UCSD-AML1 (cell line): ENCODE measurements around the gene SASH3.
A peak's percentile ranks its signal among the peaks of the same experiment; 100 is the strongest.

ENCODE experiments used
- DNase-seq: peaks from one replicate; lab custom pipeline; 2025; ENCODE audit not compliant: unreplicated experiment; lab: John Stamatoyannopoulos, UW

Gene SASH3

GRCh38 chrX:129804806-129805205 is 25.1 kb downstream of the SASH3 start:
- no peak for DNase-seq

- no peak for DNase-seq
Observed at GRCh38 chrX:129808158-129808828, 28.5 kb downstream of the SASH3 start.

GRCh38 chrX:129808829-129809796 is 29.4 kb downstream of the SASH3 start:
- DNase-seq: no peak

DNA sequence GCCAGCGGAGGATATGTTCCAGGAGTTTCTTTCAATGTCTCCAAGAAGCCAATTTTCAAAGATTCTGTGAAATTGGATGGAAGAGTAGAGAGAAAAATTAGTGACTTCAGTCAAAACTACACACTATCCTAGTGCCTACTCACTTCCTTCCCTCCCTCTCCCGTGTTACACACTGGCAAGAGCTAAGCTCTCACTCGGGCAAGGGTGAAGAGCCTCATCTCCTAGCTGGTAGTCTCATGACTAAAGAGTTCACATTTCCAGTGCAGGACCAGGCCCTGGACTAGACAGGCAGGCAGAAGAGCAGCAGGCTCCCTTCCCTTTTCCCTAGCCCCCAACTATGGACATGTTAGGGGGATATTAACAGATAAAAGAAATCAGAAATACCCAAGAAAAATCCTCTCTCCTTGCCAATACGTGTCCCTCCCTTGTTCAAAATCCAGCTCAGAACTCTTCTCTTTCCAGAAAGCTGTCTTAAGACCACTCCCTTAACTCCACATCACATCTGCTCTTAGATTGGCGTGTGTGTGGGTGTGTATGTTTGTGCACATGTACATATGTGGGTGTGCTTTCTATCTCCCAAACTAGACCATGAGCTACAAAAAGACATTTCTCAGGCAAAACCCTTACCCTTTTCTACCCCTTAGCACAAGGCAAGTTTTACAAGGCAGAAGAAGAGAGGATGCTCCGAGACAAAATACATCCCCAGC is 34.1 kb downstream of the SASH3 start:
- no peak for DNase-seq

- DNase-seq: no peak
Observed at GRCh38 chrX:129818123-129818522, 38.4 kb downstream of the SASH3 start.

- no peak for DNase-seq
Observed at GRCh38 chrX:129823115-129823514, 43.4 kb downstream of the SASH3 start.

GRCh38 chrX:129823522-129823921 is 43.8 kb downstream of the SASH3 start:
- no peak for DNase-seq

- no peak for DNase-seq
Observed at GRCh38 chrX:129824620-129825019, 44.9 kb downstream of the SASH3 start.

DNA sequence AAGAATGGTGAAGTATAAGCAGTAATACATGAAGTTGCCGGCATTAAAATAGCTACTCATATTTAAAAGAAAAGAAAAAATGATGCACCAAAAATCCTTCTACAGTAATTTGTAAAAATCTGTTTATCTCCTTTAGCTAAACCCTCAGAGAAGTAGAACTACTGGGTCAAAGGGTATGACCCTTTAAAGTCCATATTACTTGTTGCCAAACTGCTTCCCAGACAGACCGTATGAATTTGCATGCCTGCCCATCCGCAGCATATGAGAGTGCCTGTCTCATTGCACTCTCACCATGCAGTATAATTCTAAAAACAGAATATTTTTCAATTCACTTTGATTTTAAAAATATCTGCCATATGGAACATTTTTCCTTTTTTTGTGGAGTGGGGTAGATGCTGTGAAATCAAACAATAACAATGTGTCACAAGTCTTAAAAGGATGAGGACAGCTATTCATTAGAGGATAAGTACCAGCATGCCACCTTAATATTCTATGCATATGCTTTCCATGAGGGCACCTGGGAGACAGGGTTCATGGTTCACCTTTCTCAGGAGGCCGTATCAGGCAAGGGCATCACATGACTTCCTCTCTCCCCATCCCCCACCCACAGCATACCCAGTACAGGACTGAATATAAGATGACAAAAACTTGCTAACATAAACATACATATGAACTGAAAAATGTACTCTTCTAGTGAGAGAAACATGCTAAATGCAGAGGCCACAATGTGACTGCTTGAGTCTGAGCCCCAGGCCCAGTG is 46.2 kb downstream of the SASH3 start:
- no peak for DNase-seq

- DNase-seq: no peak
Observed at GRCh38 chrX:129830494-129830893, 50.7 kb downstream of the SASH3 start.

DNA sequence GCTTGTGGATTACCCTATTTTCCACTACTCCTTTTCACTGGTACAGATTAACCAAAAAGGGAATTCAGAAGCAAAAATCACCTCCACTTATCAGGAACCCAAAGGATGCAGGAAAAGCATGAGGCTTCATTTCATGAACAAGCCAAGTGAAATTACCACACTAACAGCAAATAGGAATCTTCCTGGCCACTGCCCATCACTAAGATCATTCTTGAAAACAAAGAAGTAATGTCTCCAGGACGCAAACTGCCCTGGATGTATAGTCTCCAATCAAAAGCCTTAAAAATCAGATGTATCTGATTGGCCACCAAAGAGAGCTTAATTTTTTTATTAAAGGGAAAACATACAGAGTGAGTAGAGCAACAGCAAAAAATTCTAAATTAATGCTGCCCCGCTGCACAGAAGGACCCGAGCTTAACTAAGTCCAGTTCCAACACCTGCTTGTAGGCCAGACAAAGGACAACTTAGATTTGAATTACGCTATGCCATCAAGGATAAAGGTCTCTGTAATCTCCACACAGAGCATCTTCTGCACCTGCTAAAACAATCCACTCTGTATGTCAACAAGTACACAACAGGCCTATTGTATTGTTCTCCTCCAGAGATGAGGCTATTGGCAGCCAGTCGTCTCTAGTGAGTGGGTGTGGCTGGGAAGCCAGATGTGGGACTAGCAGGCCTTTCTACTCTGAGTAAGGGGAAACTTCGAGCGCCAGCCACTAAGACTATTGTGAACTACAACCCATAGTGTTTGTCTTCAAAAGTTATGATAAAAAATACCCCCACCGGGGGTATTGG is 51.5 kb downstream of the SASH3 start:
- DNase-seq: no peak

- no peak for DNase-seq
Observed at GRCh38 chrX:129833153-129833990, 53.6 kb downstream of the SASH3 start.

GRCh38 chrX:129836827-129837226 is 57.1 kb downstream of the SASH3 start:
- DNase-seq: no peak

DNA sequence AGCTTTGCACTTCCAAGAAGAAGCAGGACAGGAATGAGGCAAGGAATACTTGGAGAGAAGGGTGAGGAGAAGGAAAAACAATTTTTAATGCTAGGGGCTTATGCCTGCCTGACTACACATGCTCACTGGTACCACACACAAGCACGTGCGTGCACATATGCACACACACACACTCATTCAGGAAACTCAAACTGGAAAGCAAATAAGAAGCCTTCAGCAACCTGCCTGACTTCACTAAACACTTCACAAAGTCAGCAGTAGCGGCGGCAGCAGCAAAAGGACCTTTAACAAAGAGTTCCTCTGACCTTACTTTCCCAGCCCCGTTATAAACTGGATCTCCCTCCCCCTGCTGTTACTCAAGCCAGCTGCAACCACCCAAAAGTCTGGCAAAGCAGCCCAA is 60.6 kb downstream of the SASH3 start:
- DNase-seq: no peak

- DNase-seq: no peak
Observed at GRCh38 chrX:129842510-129843208, 62.9 kb downstream of the SASH3 start.

- DNase-seq: no peak
Observed at GRCh38 chrX:129843209-129843458, 63.4 kb downstream of the SASH3 start.

- peak; percentile 82 for DNase-seq
Observed at GRCh38 chrX:129843459-129844306, 63.9 kb downstream of the SASH3 start, which contains the start of gene ZDHHC9. Gene ZDHHC9, minus strand, starts transcription at chrX:129843886. Its CDS starts 1,941 bp downstream, at chrX:129841945.
